Spleen (tissue), 11 donors: ENCODE measurements around the gene FLT4. TPM values are rescaled to one million over a fixed set of nuclear protein-coding genes. Genes with fewer than 3 reads are reported as not detected.

Source experiments
- DNase-seq: peaks from one replicate; pipeline ENCODE4 v3.0.0-alpha.2; 2020
- H3K27ac ChIP-seq, 8 donors: fragments of 200-600 bp; sonication (generic) in 7 of 8; 1 replicate in 4 of 8; 2 replicates in 4 of 8; pipeline versions ENCODE4 v1.5.0 to v1.8.0; 2016 to 2021; ENCODE audit warnings: inconsistent platforms in 4 of 8, mild to moderate bottlenecking in 4 of 8, moderate library complexity in 1 of 8
- H3K27me3 ChIP-seq, 7 donors: fragments of 200-600 bp; sonication (generic) in 6 of 7; replicated peaks in 1 of 7; 1 replicate in 4 of 7; 2 replicates in 3 of 7; pipeline versions ENCODE4 v1.5.0 to v1.8.0; 2016 to 2021; ENCODE audit warnings: inconsistent platforms in 3 of 7, mild to moderate bottlenecking in 1 of 7
- H3K36me3 ChIP-seq, 6 donors: fragments of 200-600 bp; sonication (generic) in 5 of 6; 1 replicate in 4 of 6; 2 replicates in 2 of 6; pipeline versions ENCODE4 v1.5.0 to v1.8.0; 2016 to 2021; ENCODE audit warnings: inconsistent platforms in 2 of 6
- H3K4me1 ChIP-seq, 6 donors: fragments of 200-600 bp; sonication (generic) in 5 of 6; 1 replicate in 3 of 6; 2 replicates in 3 of 6; pipeline versions ENCODE4 v1.5.0 to v1.8.0; 2016 to 2021; ENCODE audit warnings: inconsistent platforms in 3 of 6
- H3K4me3 ChIP-seq, 8 donors: fragments of 200-600 bp; sonication (generic) in 7 of 8; 1 replicate in 4 of 8; 2 replicates in 4 of 8; pipeline versions ENCODE4 v1.5.0 to v1.8.0; 2016 to 2021; ENCODE audit warnings: inconsistent platforms in 4 of 8, mild to moderate bottlenecking in 4 of 8, moderate library complexity in 2 of 8
- H3K9me3 ChIP-seq, 8 donors: fragments of 200-600 bp; sonication (generic) in 7 of 8; 1 replicate in 4 of 8; 2 replicates in 4 of 8; pipeline versions ENCODE4 v1.5.0 to v1.8.0; 2016 to 2021; ENCODE audit warnings: inconsistent platforms in 4 of 8
- POLR2A ChIP-seq, 3 donors: fragments of 450-650 bp; IDR thresholded peaks; one replicate each; pipeline ENCODE4 v1.5.1; 2017; ENCODE audit warnings: antibody characterized with exemption in 3 of 3, mild to moderate bottlenecking in 1 of 3
- POLR2AphosphoS5 ChIP-seq, 3 donors: sonication (generic); formaldehyde crosslinking; IDR thresholded peaks; one replicate each; pipeline ENCODE4 v1.5.1; 2017; ENCODE audit warnings: antibody characterized with exemption in 3 of 3
- WGBS, 5 donors: extraction: QIAGEN DNeasy Blood & Tissue Kit in 3 of 5; methylation state at CpG; one replicate each; pipeline versions ENCODE4 v1.1.5 to v1.1.7; 2013 to 2018; 5-methylcytosine and 5-hydroxymethylcytosine counted together
- intact Hi-C: fragments of 100-400 bp; cut with DNase I; formaldehyde crosslinking; loops from one replicate; pipeline ENCODE4 v1.15.0; 2023; ENCODE audit warnings: low total_unique reads
- polyA plus RNA-seq, 3 donors: library from polyadenylated mRNA; stranded (reverse); fragments of 200-250 nt; gene quantifications; one replicate each; pipeline ENCODE4 v1.2.1, GENCODE V29; 2013
- total RNA-seq, 7 donors: library from RNA; depleted of rRNA in 3 of 7; stranded (reverse); fragments of >200 nt in 3 of 7; fragmentation: NEBNext Ultra II Directional in 4 of 7; extraction: Animal tissue kit (Norgen Biotek cat#: 25700) in 4 of 7; gene quantifications; one replicate each; pipeline versions ENCODE4 v1.1.0 to v1.2.1, GENCODE V29; 2016 to 2021
- TF ChIP-seq, protein P1 (sequence below), 11 experiments: fragments of 200-600 bp in 7 of 11; fragments of 450-650 bp in 4 of 11; sonication (generic) in 4 of 11; IDR thresholded peaks in 8 of 11; conservative IDR thresholded peaks in 3 of 11; 1 replicate in 7 of 11; 2 replicates in 4 of 11; pipeline versions ENCODE4 v1.4.0 to v1.8.0; 2016 to 2021; ENCODE audit warnings: antibody characterized with exemption in 11 of 11, inconsistent platforms in 4 of 11, mild to moderate bottlenecking in 1 of 11
- donor health status: healthy with polysubstance abuse.
- donor health status: DM: no; HTN: no; CAD: no; lungs with moderate emphysema.
- donor health status: DM: no; HTN: no; CAD: no.
- donor health status: Bipolar disorder and iron deficiency.
- donor health status: healthy.
- donor health status: DM: no; HTN: no; CAD: no.
- donor health status: DM: yes; HTN: yes; CAD: no.

FLT4 gene
- total and polyA plus RNA-seq, 10 donors: 3.5 to 61.4 (median 34.8) TPM

DNA sequence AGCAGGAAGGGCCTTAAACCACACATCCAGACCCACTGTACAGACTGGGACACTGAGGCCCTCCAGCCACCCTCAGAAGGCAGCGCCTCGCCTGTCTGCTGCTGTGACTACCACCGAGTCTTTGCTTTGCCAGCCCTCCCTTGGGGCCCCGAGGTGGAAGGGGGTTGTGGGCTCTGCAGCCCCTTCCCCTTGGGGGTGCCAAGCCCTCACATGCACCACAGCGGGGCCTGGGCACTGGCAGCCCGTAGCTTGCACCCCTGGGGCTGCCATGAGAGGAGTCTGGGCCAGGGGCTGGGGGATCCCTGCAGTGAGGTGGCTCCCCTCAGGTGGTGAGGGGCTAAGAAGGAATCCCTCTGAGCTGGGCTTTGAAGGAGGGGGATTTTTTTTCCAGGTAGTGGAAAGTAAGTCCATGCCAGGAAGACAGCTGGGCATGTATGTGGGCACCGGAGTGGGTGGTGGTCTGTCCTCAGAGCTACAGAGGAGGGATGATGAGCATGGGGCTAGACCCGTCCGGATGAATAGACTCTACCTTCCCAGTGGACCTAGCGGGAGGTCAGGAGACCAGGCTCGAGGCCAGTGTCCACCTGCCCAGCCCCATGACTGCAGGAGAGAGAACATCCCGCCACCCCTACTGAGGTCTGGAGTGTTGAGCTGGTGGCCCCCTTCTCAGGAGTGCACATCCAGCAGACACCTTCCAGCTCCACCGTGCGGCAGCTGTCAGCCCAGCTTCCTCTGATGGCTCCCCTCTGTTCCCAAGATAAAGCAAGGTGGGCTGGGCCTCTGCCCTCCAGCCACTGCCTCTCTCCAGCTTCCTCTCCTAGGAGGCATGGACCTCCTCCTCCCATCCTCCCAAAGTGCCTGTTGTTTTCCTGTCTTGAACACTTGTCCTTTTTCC lies 15.9 kb downstream of the FLT4 start:
- Histone ChIP-seq H3K36me3 (peaks cover 0 to 20% (median 0%) of the 10 kb centered on the region in 6 donors), H3K9me3 (no peaks in the 10 kb centered on the region), H3K4me1 (peaks cover 0 to 22% (median 7%) of the 10 kb centered on the region in 6 donors), H3K27me3 (peaks cover 0 to 14% (median 0%) of the 10 kb centered on the region in 7 donors), H3K4me3 (no peak overlapping the region), H3K27ac (no peak overlapping the region)
- DNase-seq: peak; percentile 56
- 72 to 85% (median 76%) methylated on average over 12 to 14 of the region's 14 CpGs for WGBS, 5 donors
- TF ChIP-seq POLR2A (IDR thresholded peaks at IDR 0.05) (no peak), POLR2AphosphoS5 (IDR thresholded peaks at IDR 0.05) (no peak)
- TF ChIP-seq, protein P1, sequence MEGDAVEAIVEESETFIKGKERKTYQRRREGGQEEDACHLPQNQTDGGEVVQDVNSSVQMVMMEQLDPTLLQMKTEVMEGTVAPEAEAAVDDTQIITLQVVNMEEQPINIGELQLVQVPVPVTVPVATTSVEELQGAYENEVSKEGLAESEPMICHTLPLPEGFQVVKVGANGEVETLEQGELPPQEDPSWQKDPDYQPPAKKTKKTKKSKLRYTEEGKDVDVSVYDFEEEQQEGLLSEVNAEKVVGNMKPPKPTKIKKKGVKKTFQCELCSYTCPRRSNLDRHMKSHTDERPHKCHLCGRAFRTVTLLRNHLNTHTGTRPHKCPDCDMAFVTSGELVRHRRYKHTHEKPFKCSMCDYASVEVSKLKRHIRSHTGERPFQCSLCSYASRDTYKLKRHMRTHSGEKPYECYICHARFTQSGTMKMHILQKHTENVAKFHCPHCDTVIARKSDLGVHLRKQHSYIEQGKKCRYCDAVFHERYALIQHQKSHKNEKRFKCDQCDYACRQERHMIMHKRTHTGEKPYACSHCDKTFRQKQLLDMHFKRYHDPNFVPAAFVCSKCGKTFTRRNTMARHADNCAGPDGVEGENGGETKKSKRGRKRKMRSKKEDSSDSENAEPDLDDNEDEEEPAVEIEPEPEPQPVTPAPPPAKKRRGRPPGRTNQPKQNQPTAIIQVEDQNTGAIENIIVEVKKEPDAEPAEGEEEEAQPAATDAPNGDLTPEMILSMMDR (IDR thresholded peaks at IDR 0.05 in 8 of 11, conservative IDR thresholded peaks at IDR 0.05 in 3 of 11): no peak
- intact Hi-C loops: no loop called here

DNA sequence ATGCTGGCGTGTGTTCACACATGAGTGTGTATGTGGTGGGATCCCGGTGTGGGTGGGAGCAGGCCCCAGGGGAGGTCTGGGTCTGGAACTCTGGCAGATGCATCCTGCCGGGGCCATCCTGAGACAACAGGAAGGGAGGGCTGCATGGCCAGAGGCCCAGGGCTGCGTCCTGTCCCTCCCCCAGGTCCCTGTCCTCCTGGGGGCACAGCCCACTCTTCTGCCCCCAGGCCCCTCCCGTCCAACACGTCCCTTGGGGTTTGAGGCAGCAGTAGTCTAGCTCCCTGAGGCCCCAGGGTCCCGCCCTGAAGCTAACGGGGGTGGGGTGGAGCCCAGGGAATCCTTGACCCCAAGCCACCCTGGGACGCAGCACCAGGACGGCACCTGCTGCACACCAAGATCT lies 16.6 kb downstream of the FLT4 start:
- Histone ChIP-seq H3K36me3 (peaks cover 0 to 26% (median 0%) of the 10 kb centered on the region in 6 donors), H3K27me3 (peaks cover 0 to 14% (median 0%) of the 10 kb centered on the region in 7 donors), H3K27ac (no peak overlapping the region), H3K4me3 (no peak overlapping the region), H3K9me3 (no peaks in the 10 kb centered on the region), H3K4me1 (peaks cover 0 to 30% (median 13%) of the 10 kb centered on the region in 6 donors)
- intact Hi-C loops: no loop called here
- WGBS, 5 donors: 30 to 68% (median 59%) methylated on average over 4 to 10 of the region's 10 CpGs
- TF ChIP-seq, protein P1 (IDR thresholded peaks at IDR 0.05 in 8 of 11, conservative IDR thresholded peaks at IDR 0.05 in 3 of 11): no peak
- TF ChIP-seq POLR2AphosphoS5 (IDR thresholded peaks at IDR 0.05): peak; percentile 39 to 73 (median 55)
- DNase-seq: peak; percentile 74

DNA sequence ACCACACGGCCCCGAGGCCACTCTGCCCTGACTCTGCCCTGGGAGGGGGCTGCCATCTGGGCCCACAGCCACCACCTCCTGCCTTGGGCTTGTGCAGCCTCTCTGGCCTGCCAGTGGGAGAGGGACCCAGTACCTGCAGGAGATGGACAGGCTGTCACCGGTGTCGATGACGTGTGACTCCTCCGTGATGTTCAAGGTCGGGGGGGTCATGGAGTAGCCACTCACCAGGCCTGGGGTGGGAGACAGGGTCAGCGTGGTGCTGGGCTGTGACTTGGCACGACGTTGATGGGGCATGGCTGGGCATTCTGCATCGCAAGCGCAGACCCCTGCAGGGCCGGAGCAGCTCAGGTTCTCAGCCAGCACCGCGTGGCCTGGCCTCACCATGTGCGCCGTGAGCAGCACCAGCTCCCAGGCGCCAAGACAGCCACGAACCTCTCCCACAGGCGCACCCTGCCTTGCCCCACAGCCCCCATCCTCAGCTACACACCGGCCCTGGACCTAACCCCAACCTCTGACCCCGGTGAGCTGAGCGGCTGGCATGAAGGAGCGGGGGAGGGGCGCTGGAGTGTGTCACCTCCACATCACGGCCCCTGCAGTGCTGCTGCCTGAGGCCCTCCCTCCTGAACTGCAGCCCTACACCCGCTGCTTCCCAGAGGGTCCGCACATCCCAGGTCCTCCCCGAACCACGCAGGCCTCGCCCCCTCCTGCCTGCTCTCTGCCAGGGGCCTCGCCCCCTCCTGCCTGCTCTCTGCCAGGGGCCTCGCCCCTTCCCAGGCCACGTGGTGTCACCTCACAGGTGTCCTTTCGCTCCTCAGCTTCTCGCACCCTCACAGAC lies 17.6 kb downstream of the FLT4 start:
- DNase-seq: no peak
- WGBS, 5 donors: 79 to 85% (median 80%) methylated on average over 21 to 36 of the region's 36 CpGs
- no peak overlapping the region for H3K27ac ChIP-seq
- H3K4me1 ChIP-seq: peaks cover 0 to 39% (median 15%) of the 10 kb centered on the region in 6 donors
- peaks cover 0 to 26% (median 0%) of the 10 kb centered on the region in 6 donors for H3K36me3 ChIP-seq
- H3K9me3 ChIP-seq: no peaks in the 10 kb centered on the region
- H3K4me3 ChIP-seq: no peak overlapping the region
- intact Hi-C loops: no loop called here
- TF ChIP-seq, protein P1 (IDR thresholded peaks at IDR 0.05 in 8 of 11, conservative IDR thresholded peaks at IDR 0.05 in 3 of 11): no peak
- TF ChIP-seq POLR2AphosphoS5 (IDR thresholded peaks at IDR 0.05) (no peak), POLR2A (IDR thresholded peaks at IDR 0.05) (no peak)
- peaks cover 0 to 14% (median 0%) of the 10 kb centered on the region in 7 donors for H3K27me3 ChIP-seq
